Measurements from ENCODE around the gene LY9.

- TF ChIP-seq CTCF (IDR thresholded peaks at IDR 0.05) (no peak), POLR2A (IDR thresholded peaks at IDR 0.05) (no peak), EP300 (IDR thresholded peaks at IDR 0.05) (no peak)
Measured at GRCh38 chr1:160866695-160867260, 70.8 kb downstream of the LY9 start.

Data from tibial nerve (tissue), 4 donors.